Activated CD4-positive, CD25-positive, alpha-beta regulatory T cell treated with anti-CD3 and anti-CD28 coated beads, Interleukin-2, amount 50 U/mL, for 24 hours (primary cell): ENCODE measurements around the gene FARP2.
"Not testable (repeated sequence)": the region's sequence is repeated elsewhere in the genome, so short reads cannot be mapped to it uniquely, and the experiment has no call there.

Experiments used
- ATAC-seq, 2 donors: fragments of 150-1000 bp; cut with Tn5 transposase; one replicate each; pipeline ENCODE4 v1.10.0; 2021; ENCODE audit warnings: mild to moderate bottlenecking in 1 of 2, moderate library complexity in 1 of 2

Gene FARP2

DNA sequence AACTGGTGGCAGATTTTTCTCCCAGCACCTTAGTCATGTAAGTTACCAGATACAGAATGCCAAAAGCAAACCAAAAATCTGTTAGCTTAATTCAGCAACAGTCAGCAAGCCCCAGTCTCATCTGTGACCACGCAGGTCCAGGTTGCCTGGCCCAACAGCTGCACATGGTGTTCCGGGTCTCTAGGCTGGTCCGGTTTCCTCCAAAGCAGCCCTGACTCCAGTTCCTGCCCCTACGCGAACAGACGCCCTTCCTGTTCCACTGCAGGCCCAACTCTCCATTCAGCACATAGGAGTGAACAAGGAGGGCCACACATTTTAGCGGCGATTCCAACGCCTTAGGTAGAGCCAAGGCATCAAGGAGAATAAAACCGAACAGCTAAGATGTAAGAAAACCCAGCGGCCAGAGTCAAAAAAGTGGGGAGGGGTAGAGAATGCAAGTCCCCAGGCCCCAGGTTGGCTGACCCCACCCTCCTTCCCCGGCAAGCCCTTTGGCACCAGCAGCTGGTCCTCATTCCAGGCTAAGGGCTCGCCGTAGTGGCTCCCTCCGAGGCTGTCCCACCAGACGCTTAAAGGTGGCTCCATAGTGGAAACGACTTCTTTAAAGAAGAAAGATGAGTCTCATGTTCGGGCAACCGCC is 150.8 kb downstream of the FARP2 start:
- ATAC-seq: no peak

DNA sequence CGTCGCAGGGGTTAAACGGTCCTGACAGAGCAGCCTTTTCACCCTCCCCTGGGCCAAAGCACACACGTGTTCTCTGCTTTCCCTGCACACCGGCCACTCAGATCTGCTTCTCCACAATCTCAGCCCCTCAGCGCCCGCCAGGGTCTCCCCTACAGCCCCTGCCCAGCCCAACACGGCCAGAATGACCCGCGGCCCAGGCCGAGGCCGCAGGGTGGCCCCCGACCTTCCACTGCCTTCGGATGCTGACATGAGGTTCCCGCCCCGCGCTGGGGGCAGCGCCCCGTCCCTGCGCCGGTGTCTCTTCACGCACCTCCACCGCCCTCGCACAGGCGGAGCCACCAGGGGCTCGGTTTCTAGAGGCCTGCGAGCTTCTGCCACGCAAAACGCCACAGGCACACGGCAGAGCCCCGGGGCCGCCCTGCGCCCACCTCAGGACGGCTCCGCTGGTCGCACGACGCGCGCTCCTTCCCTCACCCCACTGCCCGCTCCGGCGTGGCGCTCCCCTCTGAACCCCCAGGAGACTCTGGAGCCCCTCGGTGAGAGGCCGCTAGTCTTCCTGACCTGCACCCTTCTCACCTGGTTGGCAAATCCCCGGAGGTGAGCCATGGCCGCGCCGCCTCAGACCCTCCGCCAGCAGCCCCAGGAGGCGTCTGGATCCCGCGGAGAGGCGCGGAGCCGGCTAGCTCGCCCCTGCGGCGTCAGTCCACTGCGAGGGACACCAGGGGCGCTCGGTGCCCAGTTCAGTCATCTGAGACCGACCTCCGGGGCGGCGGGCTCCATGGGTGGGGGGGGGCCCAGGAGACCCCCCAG is 151.6 kb downstream of the FARP2 start:
- ATAC-seq: peak; percentile 4 to 11

DNA sequence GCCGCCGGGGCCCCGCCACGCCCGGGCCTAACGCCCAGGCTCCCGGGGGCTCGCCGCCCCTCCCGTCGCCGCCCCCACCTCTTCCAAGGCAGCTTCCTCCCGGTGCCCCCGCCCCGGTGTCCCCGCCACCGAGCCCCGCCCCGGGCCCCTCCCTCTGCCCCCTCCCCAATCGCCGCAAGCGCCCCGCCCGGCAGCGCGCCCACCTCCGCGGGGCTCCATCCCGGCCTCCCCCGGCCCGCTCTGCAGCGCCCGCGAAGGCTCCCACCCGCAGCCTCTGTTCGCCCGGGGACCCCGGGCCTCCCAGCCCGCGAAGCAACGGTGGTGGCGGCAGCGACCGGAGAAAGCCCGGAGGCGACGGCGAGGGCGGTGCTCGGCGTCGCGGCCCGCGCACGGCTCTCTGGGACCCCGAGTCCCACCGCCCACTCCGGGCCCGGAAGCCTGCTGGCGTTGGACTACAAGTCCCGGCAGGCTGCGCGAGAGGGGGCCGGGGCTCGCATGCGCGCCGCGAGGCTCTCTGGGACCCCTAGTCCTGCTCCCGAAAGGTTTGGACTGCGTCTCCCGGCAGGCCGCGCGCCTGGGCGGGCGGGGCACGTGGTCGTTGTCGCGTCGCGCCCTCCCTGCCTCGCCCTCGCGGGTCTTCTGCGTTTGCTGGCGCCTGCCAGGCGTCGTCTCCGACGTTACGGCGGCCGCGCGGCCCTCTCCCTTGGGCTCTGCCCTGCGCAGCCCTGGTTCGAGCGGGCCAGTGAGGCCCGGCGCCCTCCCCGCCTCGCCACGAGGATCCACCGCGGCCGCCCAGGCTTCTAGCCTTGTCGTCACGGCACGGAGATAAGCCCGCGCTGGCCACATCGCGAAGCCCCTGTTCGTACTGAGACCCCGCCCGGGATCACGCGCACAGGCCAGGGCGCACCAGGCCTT is 152.4 kb downstream of the FARP2 start, which contains the start of gene STK25:
STK25 (minus strand) TSS at position 345 of the 915 bp plus-strand sequence. CDS start 549 bp downstream, outside the sequence.
- peak; percentile 96 to 97 for ATAC-seq

DNA sequence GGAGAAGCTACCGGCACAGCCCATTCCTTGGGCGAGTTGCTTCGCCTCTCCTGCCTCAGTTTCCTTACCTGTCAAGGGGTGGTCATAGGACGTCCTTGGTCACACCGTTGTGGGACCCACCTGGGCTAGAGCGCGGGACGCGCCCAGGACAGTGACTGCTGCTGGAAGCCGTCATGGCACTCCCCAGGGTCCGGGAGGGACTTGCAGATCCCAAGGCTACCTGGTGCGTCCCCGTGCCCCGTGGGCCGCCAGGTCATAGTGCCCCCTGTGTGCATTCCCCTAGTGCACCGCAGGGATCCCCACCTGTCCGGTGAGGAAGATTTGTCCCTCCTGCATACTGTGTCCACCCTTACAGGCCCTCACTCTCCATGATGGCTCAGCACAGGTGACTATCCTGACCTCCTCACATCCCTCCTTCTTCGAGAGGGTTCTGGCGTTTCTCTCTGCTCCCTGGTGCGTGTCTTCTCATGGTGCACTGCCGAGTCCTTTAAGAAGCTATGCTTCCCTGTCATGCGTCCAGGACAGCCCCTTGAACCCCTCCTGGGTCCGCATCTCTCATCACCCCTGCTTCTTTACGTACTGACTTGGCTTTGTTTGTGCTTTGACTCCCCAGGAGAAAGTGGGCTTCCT is 153.2 kb downstream of the FARP2 start:
- ATAC-seq: no peak

DNA sequence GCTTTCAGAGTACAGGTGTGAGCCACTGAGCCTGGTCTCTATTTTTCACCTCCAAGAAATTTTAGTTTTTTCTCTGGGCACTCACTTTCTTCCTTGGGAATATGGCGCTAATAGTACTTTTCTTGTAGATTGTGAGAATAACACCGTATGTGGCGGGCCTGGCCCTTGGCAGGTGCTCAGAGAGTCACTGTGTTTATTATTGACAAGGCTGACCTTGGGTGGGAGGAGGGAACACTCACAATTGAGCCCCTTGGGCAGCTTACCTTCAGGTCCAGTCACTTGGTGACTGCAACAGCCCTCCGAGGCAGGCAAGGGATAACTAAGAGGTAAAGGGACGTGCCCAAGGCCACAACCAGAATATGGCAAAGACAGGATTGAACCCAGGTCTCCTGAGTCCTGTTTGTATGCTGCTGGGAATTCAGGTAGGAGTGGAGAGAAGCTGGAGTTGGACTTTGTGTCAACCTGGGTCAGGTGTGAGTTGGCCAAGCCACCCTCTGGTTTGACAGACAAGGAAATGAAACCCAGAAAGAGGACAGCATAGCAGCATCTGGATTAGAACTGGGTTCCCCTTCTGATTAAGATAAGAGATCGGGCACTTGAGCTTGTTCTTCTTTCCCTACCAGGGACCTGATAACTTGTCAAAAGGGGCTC is 155.1 kb downstream of the FARP2 start:
- no peak for ATAC-seq

DNA sequence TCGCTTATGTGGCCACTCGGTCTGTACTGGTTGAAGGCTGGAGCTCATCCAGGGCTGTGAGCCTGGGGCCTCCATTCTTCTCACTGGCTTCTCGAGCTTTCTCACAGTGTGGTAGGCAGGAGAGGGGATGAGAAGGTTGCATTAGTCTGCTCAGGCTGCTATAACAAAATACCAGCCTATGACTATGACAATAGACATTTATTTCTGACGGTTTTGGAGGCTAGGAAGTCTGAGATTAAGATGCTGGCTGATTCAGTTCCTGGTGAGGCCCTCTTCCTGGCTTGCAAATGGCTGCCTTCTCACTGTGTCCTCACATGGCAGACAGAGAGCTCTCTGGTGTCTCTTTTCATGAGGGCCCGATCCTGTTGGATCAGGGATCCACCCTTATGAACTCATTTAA is 158.5 kb downstream of the FARP2 start:
- no peak for ATAC-seq

DNA sequence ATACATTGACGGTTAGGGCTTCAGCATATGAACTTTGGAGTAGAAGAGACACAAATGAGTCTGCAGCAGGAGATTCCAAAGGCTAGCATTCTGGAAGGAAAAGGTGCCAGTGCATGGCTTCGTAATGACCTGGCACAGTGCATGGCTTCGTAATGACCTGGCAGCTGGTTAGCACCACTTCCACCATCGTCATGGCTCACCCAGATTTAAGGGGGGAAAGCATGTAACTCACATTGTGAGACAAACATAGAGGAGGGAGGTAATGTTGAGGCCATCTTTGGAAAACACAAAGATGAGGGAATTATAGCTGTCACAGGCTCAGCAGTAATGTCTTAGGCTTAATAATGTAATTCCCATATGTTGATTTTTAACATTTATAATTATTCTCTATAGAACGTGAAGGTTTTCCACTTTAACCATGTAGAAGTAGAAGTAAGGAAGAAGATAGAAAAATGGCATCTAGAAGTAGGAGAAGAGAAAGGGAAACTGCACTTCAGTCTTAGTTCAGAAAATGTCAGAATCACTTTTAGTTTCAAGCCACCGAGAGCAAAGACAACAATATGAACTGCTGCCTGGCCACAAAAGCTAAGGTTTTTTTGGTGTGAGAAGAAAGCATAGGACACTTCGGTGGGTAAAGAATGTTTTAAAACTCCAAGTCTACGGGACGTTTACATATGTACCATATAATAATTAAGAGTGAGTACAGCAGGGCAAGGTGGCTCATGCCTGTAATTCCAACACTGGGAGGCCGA is 159.1 kb downstream of the FARP2 start:
- peak in 1 of 2 donors; percentile 58 for ATAC-seq

DNA sequence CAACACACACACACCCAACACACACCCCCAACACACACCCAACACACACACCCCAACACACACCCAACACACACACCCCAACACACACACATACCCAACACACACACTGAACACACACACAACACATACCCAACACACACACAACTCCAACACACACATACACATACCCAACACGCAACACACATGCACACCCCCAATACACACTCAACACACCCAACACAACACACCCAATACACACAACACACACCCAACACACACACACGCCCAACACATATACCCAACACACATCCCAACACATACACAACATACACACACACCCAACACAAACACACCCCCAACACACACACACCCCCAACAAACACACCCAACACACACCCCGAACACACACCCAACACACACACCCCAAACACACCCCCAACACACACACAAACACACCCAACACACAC is 160.5 kb downstream of the FARP2 start:
- ATAC-seq: no peak

DNA sequence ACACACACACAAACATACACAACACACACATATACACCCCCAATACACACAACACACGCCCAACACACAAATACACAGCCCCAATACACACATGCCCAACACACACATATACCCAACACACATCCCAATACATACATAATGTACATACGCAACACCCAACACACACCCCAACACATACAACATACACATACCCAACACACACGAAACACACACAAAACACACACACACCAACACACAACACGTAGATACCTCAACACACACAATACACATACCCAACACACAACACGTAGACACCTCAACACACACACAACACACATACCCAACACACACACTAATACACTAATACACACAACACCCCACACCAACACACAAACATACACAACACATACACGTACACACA is 161.2 kb downstream of the FARP2 start:
- no peak for ATAC-seq

DNA sequence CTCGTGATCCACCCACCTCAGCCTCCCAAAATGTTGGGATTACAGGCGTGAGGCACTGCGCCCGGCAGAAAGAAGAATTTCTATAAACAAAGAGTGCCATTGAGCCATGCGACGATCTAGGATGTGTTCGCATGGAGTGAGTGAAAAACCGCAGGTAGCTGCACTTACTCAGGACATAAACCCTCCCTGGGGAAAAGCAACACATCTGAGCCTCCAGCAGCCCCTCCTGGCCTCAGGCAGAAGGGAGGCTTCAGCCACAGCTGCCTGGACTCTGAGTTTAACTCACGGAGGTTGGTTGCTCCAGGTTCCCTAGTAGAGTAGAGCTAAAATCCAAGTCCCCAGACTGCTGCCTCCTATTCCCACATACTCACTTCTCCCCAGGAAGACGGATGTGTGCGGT is 163.6 kb downstream of the FARP2 start:
- ATAC-seq: no peak

DNA sequence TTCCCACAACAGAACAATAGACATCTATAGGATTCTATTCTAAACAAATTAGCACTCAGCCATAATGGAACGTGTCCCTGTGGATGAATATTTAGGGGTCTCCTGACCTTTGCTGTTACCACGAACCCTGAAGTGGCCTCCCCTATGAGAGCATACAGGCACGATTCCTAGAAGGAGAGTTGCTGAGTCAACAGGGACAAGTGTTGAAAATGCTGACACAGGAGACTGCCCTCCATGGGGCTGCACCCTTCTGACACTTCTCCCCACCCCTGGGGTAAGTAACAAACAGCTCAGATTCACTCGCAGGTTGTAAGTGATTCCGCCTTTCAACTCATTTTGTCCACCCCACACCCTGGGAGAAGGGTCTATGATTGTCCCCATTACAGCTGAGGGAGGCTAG is 166.4 kb downstream of the FARP2 start:
- no peak for ATAC-seq

DNA sequence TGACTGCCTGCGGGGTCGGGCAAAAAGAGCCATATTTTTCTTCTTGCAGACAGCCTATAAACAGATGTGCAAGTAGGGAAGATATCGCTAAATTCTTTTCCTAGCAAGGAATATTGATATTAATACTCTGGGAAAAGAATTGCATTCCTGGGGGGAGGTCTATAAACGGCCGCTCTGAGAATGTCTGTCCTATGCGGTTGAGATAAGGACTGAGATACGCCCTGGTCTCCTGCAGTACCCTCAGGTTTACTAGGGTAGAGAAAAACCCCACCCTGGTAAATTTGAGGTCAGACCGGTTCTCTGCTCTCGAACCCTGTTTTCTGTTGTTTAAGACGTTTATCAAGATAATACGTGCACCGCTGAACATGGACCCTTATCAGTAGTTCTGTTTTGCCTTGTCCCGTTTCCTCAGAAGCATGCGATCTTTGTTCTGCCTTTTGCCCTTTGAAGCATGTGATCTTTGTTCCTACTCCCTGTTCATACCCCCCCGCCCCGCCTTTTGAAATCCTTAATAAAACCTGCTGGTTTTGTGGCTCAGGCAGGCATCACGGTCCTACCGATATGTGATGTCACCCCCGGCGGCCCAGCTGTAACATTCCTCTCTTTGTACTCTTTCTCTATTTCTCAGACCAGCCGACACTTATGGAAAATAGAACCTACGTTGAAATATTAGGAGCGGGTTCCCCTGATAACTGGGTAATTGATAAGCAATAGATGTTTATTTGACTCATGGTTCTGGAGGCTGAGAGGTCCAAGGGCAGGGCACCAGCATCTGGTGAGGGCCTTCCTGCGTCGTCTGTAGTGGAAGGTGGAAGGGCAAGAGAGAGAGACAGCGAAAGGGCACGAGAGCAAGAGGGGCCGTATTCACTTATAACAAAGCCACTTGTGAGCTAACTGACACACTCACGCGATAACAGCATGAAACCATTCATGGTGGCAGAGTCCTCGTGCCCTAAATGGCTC is 170.0 kb downstream of the FARP2 start:
- not testable (repeated sequence) for ATAC-seq

DNA sequence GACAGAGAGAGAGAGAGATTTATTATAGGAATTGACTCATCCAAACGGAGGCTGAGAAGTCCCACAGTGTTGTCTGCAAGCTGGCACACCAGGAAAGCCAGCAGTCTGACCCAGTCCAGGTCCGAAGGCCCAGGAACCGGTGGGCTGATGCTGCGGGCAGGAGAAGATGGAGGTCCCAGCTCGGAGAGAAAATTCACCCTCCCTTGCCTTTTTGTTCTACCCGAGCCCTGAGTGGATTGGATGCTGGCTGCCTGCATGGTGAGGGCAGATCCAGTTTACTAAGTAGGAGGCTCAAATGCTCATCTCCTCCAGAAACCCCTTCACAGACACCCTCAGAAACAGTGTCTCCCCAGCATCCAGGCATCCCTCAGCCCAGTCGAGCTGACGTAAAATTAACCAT is 174.5 kb downstream of the FARP2 start:
- no peak for ATAC-seq

DNA sequence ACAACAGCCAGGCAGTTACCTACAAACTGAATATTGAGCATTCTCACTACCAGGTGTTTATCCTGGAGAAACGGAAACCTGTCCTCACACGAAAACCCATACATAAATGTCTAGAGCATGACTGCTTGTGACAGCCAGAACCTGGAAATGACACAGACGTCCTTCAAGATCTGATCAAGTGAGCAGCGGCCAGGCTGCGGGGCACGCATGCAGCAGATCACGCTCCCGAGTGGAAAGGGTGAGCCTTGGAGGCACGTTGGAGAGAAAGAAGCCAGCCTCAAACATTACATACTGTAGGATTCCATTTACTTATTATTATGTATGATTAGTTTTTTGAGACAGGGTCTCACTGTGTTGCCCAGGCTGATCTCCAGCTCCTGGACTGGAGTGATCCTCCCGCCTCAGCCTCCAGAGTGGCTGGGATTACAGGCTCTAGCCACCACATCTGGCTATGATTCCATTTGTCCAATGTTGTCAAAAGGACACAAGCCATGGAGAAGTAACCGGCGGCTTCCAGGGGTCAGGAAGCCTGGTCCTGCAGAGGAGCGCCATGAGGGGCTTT is 175.2 kb downstream of the FARP2 start:
- ATAC-seq: no peak

DNA sequence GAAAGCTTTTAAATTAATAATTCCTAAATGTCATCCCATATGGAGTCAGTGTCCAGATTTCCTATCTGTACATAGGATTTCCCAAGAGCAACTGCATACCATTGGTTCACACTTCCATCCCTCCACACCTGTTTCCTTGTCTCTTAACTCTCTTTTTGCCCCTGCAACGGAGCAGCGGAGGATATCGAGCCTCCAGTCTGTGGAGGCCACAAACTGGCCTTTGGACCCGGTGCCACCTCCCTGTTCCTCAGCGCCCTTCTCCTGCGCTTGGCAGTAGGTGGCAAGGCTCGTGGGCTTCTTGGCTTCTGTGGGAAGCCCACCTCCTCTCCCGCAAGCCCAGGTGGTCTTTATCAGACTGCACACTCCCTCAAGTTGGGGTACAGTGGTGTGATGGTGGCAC is 176.1 kb downstream of the FARP2 start:
- no peak for ATAC-seq

DNA sequence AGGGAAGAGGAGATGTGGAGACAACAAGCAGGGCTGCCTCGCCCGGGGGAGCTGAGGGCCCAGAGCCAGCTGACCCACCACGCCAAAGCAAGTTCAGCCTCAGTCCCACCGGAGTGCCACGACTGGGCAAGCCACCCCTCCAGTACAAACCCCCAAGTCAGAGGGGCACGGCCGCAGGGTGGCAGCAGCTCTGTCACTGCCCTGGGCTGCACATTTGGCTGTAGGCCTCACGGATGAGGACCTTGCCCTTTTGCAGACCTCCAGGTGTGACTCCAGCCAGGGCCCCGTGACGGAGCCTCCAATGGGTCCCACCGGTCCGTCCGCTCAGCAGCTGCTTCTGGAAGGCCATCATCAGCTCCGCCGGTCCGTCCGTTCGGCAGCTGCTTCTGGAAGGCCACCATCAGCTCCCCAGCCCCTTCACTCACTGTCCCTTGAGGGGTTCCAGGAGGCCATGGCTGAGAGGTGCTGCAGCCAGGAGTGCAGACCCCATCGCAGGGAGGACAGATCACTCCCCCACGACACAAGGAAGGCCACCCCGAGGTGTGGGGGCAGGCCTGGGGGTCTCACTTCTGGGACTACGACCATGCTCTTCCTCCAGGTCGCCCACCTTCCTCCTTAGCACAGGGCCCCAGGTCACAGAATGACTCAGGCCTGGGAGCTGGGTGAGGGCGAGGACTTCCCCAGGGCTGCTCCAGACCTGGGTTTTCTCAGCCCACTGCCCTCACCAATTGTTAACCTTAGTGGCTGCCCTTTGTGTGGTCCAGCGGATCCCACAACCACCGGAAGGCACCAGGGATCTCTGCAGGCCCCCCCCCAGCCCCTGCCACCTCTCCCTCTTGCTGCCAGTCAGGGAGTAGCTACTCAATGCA is 176.9 kb downstream of the FARP2 start:
- ATAC-seq: no peak

DNA sequence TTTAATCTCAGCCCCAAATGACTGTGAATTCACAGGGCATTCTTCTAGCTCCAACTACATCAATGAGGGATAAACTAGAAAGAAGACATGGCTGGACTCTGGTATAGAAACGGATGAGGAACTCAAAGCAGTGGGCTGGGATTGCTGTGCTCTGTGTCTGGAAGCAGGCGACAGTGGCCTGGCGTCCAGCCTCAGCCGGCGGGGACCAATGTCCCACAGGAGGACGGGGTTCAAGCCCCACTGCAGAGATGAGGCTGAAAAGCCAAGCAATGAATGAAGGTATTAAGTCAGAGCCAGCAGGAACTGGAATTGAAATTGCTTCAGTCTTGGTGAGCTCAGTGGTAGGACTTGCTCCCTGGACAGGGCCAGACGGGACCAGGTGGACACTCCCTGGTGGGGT is 178.2 kb downstream of the FARP2 start:
- ATAC-seq: no peak

DNA sequence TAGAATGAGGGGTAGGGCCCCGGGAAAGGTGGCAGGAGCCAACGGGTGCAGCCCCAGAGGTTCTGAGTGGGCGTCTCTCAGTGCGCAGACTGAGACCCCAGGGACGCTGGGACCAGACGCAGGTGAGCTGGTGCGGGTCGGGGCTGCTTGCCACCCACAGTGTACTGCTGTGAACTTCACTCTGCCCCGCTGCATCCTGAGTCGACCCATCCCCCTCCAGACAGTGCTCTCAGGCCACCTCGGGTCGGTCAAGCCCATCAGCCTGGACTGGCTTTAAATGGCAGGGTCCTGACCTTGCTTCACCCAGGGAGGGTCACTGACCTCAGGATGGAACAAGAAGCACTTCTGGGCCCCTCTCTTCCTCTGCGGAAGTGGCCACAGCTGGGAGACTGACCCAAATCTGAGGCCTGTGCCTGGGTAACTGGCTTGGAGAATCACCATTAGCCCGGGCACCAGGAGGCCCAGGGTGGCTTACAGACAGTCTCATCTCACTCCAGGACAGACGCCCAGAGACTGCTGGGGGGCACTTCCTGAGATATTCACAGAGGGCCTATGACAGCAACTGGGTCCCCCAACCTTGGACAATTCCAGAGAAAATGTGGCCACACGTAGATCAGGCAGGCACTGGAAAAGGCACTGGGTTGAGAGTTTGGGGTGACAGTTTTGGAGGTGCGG is 178.8 kb downstream of the FARP2 start:
- ATAC-seq: no peak
